ENCODE results near the gene PSAPL1.

The PSAPL1 gene

GRCh38 chr4:7414046-7414445 lies 20.7 kb downstream of the PSAPL1 start:
- DNase-seq = no peak
- H3K27ac Mint-ChIP-seq = no peak overlapping the region
- H3K4me1 Mint-ChIP-seq = no peaks in the 10 kb centered on the region
- peaks cover 17 to 18% of the 10 kb centered on the region in 2 donors for H3K9me3 Mint-ChIP-seq
- H3K27me3 Mint-ChIP-seq = peaks cover 10 to 18% of the 10 kb centered on the region in 2 donors
- H3K36me3 Mint-ChIP-seq = no peaks in the 10 kb centered on the region
- ATAC-seq (replicated peaks) = no peak
- no peak overlapping the region for H3K4me3 Mint-ChIP-seq

- no peak overlapping the region for H3K27ac Mint-ChIP-seq
- no peak for DNase-seq
- ATAC-seq (replicated peaks) = no peak
Measured at GRCh38 chr4:7412554-7412912, 22.2 kb downstream of the PSAPL1 start.

GRCh38 chr4:7411896-7412553 lies 22.7 kb downstream of the PSAPL1 start:
- ATAC-seq (replicated peaks) (no peak), DNase-seq (no peak)
- Mint-ChIP-seq H3K4me1 (no peaks in the 10 kb centered on the region), H3K36me3 (peaks cover 0 to 3% of the 10 kb centered on the region in 2 donors), H3K4me3 (no peak overlapping the region), H3K27me3 (peaks cover 10 to 18% of the 10 kb centered on the region in 2 donors), H3K9me3 (peaks cover 20 to 22% of the 10 kb centered on the region in 2 donors), H3K27ac (no peak overlapping the region)

More at GRCh38 chr4:7412554-7412912, 22.2 kb downstream of the PSAPL1 start:
- Mint-ChIP-seq H3K36me3 (peaks cover 0 to 3% of the 10 kb centered on the region in 2 donors), H3K4me1 (no peaks in the 10 kb centered on the region), H3K27me3 (peaks cover 10 to 18% of the 10 kb centered on the region in 2 donors), H3K9me3 (peaks cover 17 to 19% of the 10 kb centered on the region in 2 donors), H3K4me3 (no peak overlapping the region)

GRCh38 chr4:7411491-7411890 lies 23.2 kb downstream of the PSAPL1 start:
- peaks cover 0 to 3% of the 10 kb centered on the region in 2 donors for H3K36me3 Mint-ChIP-seq
- H3K27ac Mint-ChIP-seq = no peak overlapping the region
- ATAC-seq (replicated peaks) = no peak
- H3K4me3 Mint-ChIP-seq = no peak overlapping the region
- H3K4me1 Mint-ChIP-seq = no peaks in the 10 kb centered on the region
- peaks cover 10 to 18% of the 10 kb centered on the region in 2 donors for H3K27me3 Mint-ChIP-seq
- peaks cover 21 to 24% of the 10 kb centered on the region in 2 donors for H3K9me3 Mint-ChIP-seq
- no peak for DNase-seq

DNA sequence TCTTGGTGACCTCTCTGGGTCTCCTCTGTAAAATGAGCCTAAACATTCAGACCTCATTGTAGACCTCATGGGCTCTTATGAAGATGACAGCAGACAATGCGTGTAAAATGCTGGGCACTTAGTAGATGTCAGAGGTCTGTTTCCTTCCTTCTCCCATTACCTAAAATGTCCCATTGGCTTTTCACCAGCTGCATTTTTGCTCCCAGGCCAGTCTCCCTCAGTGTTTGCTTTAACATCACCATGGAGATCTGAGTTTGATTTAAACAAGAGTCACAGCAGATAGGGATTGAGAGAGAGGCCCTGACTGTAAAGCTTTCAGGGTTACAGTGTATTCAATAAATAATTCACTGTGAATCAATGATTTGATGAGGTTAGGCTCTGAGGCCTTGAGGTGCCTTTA lies 24.3 kb downstream of the PSAPL1 start:
- Mint-ChIP-seq H3K36me3 (peaks cover 0 to 3% of the 10 kb centered on the region in 2 donors), H3K27ac (no peak overlapping the region), H3K9me3 (peaks cover 26 to 31% of the 10 kb centered on the region in 2 donors), H3K27me3 (peaks cover 10 to 13% of the 10 kb centered on the region in 2 donors), H3K4me3 (no peak overlapping the region), H3K4me1 (no peaks in the 10 kb centered on the region)
- ATAC-seq (replicated peaks) (no peak), DNase-seq (no peak)

DNA sequence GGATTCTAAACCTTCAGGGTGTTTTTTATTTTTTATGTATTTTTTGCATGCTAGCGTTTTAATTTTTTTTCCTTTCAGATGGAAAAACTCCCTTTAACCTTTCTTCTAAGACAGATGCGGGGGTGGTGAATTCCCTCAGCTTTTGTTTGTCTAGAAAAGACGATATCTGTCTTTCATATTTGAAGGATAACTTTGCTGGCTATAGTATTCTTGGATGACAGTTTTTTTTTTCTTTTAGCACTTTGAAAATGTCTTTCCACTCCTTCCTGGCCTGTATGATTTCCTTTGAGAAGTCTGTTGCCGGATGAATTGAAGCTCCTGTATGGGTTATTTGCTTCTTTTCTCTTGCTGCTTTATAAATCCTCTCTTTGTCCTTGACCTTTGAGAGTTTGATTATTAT lies 26.6 kb downstream of the PSAPL1 start:
- H3K4me1 Mint-ChIP-seq = no peaks in the 10 kb centered on the region
- peaks cover 0 to 3% of the 10 kb centered on the region in 2 donors for H3K36me3 Mint-ChIP-seq
- DNase-seq (no peak), ATAC-seq (replicated peaks) (no peak)
- peaks cover 28 to 31% of the 10 kb centered on the region in 2 donors for H3K9me3 Mint-ChIP-seq
- no peak overlapping the region for H3K27ac Mint-ChIP-seq
- peaks cover 0 to 4% of the 10 kb centered on the region in 2 donors for H3K27me3 Mint-ChIP-seq
- H3K4me3 Mint-ChIP-seq = no peak overlapping the region

DNA sequence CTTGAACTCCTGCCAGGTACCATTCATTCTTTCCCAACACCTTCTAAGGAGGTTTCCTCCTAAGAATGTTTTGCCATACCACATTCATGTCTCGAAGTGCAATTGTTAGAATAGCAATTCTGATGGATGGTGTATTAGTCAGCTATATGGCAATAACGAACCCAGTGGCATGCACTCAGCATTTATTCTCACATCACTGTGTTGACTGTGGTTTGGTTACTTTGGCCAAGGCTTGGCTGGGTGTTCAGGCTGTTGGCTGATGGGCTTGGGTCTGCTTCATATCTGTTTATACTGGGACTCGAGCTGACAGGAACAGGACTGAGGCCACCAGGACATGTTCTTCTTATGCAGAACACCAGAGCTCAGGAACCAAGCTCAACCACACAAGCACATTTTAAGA lies 31.7 kb downstream of the PSAPL1 start:
- H3K4me3 Mint-ChIP-seq = no peak overlapping the region
- H3K27ac Mint-ChIP-seq = no peak overlapping the region
- ATAC-seq (replicated peaks) = no peak
- H3K9me3 Mint-ChIP-seq = peaks cover 22 to 30% of the 10 kb centered on the region in 2 donors
- DNase-seq = no peak
- no peaks in the 10 kb centered on the region for H3K4me1 Mint-ChIP-seq
- H3K36me3 Mint-ChIP-seq = no peaks in the 10 kb centered on the region
- peaks cover 8 to 9% of the 10 kb centered on the region in 2 donors for H3K27me3 Mint-ChIP-seq

DNA sequence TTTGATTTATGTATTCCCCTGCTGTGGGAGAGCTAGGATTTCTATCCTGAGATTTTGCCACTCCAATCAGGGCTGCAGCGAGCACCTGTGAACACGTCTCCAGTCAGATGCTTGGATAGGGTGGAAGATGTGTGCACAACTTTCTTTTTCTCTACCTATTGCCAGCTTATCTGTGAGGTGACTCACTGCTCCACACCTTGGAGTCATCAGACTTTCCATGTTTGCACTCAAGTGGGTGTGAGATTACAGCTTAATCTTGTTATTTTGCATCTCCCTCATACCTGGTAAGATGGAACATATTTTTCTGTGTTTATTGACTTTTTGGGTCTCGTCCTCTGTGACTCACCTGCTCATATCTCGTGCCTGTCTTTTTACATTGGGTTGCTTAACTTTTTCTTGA lies 32.2 kb downstream of the PSAPL1 start:
- H3K27ac Mint-ChIP-seq = no peak overlapping the region
- H3K4me1 Mint-ChIP-seq = no peaks in the 10 kb centered on the region
- no peak for ATAC-seq (replicated peaks)
- no peak overlapping the region for H3K4me3 Mint-ChIP-seq
- no peak for DNase-seq
- H3K27me3 Mint-ChIP-seq = peaks cover 9 to 13% of the 10 kb centered on the region in 2 donors
- no peaks in the 10 kb centered on the region for H3K36me3 Mint-ChIP-seq
- peaks cover 20 to 26% of the 10 kb centered on the region in 2 donors for H3K9me3 Mint-ChIP-seq

- no peak for DNase-seq
- H3K4me3 Mint-ChIP-seq = no peak overlapping the region
- H3K36me3 Mint-ChIP-seq = no peaks in the 10 kb centered on the region
- no peak for ATAC-seq (replicated peaks)
- peaks cover 11% of the 10 kb centered on the region in 2 donors for H3K9me3 Mint-ChIP-seq
- no peaks in the 10 kb centered on the region for H3K4me1 Mint-ChIP-seq
- H3K27ac Mint-ChIP-seq = no peak overlapping the region
- peaks cover 9 to 15% of the 10 kb centered on the region in 2 donors for H3K27me3 Mint-ChIP-seq
Measured at GRCh38 chr4:7400671-7401298, 33.9 kb downstream of the PSAPL1 start.

DNA sequence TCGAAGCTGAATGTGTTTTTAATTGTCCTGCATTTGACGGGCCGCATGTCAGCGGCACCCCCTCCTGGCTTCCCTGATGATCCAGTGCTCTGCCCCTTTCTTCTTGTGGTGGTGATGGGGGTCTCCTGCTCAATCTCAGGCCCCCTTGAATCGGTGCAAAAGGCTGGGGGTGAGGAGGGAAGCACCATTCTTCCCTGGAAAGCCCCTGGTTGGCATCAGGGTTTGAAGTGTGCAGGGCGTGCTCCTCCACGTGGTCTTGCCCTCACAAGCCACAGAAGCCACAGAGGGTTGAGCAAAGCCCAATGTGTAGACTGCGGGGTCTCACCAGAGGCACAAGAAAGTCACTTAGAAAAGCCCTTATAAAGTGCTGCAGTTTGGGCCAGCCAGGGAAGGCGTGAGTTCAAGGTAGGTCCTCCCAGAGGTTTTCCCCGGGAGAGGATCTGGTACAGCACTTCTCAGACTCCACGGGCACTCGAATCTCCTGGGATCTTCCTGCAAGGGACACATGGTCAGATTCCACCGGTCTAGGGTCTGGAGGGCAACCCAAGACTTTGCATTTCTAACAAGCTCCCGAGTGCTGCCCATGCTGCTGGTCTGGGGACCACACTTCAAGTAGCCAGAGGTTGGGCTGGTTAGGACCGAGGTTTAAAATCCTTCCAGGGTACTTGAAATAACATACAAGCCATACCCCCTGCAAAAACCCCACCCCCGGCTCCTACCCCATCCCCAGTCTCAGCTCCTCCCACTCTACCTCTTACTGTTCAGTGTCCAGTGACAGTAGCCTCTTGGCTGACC lies 35.1 kb downstream of the PSAPL1 start:
- no peak overlapping the region for H3K4me3 Mint-ChIP-seq
- no peak for DNase-seq
- no peak overlapping the region for H3K27ac Mint-ChIP-seq
- H3K4me1 Mint-ChIP-seq = no peaks in the 10 kb centered on the region
- H3K9me3 Mint-ChIP-seq = peaks cover 9 to 10% of the 10 kb centered on the region in 2 donors
- ATAC-seq (replicated peaks) = no peak
- peaks cover 9 to 15% of the 10 kb centered on the region in 2 donors for H3K27me3 Mint-ChIP-seq
- no peaks in the 10 kb centered on the region for H3K36me3 Mint-ChIP-seq

DNA sequence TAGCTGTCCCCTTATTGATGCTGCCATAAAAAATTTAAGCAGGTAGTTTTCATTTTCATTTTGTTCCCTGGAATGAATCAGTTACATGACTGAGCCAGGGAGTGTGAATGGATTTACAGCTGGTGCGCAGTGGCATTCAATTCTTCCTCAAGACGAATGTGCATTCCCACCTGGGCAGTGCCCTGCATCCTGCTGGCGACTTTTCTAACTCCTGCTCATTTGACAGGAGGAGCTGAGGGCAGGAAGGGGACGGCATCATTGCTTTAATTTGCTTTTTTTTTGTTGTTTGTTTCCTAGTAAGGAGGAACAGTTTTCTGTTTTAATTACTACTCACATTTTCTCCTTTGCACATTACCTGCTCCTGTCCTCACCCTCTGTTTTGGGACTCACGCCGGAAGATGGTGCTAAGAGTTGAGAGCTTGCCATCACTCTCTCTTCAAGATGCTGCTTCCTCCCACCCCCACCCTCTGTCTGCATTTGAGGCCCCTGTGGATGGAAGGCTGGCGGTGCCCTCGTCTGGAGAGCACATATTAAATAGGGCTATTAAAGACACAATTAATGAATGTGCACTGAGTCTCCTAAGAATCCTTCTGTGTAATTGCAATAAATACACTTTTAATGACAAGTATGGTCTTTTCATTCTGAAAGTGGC lies 35.8 kb downstream of the PSAPL1 start:
- H3K27ac Mint-ChIP-seq = no peak overlapping the region

DNA sequence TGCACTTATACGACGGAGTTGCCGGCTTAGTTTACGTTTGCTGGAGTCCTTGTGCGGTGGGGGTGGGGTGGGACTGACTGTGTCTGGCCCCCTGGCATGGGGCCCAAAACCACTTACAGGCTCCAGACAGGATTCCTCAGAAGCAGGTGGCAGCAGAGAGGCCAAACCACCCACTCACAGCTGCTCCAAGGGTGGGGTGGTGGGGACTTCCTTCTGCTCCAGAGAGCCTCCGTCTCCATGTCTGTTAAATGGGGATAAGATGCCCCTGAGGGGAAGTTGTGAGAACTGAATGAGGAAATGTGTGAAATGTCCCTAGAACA lies 36.7 kb downstream of the PSAPL1 start:
- Mint-ChIP-seq H3K27ac (no peak overlapping the region), H3K9me3 (peaks cover 7 to 9% of the 10 kb centered on the region in 2 donors), H3K4me3 (no peak overlapping the region), H3K27me3 (peaks cover 9 to 16% of the 10 kb centered on the region in 2 donors), H3K4me1 (no peaks in the 10 kb centered on the region), H3K36me3 (no peaks in the 10 kb centered on the region)
- DNase-seq = no peak
- ATAC-seq (replicated peaks) = no peak

More for the DNA sequence above, 35.8 kb downstream of the PSAPL1 start:
- Mint-ChIP-seq H3K36me3 (no peaks in the 10 kb centered on the region), H3K4me1 (no peaks in the 10 kb centered on the region), H3K9me3 (peaks cover 7 to 9% of the 10 kb centered on the region in 2 donors), H3K27me3 (peaks cover 9 to 15% of the 10 kb centered on the region in 2 donors), H3K4me3 (no peak overlapping the region)
- ATAC-seq (replicated peaks) = no peak
- no peak for DNase-seq

GRCh38 chr4:7397206-7398103 lies 37.3 kb downstream of the PSAPL1 start:
- peaks cover 9 to 21% of the 10 kb centered on the region in 2 donors for H3K27me3 Mint-ChIP-seq
- no peaks in the 10 kb centered on the region for H3K36me3 Mint-ChIP-seq
- ATAC-seq (replicated peaks) (no peak), DNase-seq (no peak)
- no peak overlapping the region for H3K4me3 Mint-ChIP-seq
- H3K27ac Mint-ChIP-seq = no peak overlapping the region
- peaks cover 7 to 9% of the 10 kb centered on the region in 2 donors for H3K9me3 Mint-ChIP-seq
- no peaks in the 10 kb centered on the region for H3K4me1 Mint-ChIP-seq
